Bronchial epithelial cell (primary cell): ENCODE data around the gene DPYD. TPM values are rescaled to one million over a fixed set of nuclear protein-coding genes. Genes with fewer than 3 reads are reported as not detected.

Source experiments
- DNase-seq: peaks from one replicate; pipeline ENCODE4 v3.0.0-alpha.2; 2010; ENCODE audit warnings: low read depth
- FAIRE-seq: peaks from 2 replicates; lab custom pipeline; 2011; peaks lifted over from hg19 to GRCh38; lab: Jason Lieb, UNC
- H3K27me3 ChIP-seq: 2 replicates; pipeline ENCODE4 v1.5.1; 2011; ENCODE audit warnings: low read length; ENCODE audit not compliant: control insufficient read depth, insufficient read depth
- H3K36me3 ChIP-seq: 2 replicates; pipeline ENCODE4 v1.5.1; 2011; ENCODE audit warnings: low read length; ENCODE audit not compliant: control insufficient read depth, insufficient read depth
- H3K4me3 ChIP-seq: 2 replicates; pipeline ENCODE4 v1.5.1; 2011; ENCODE audit warnings: mild to moderate bottlenecking, low read depth, low read length, control low read depth
- total RNA-seq: library from RNA; depleted of rRNA; stranded (reverse); fragments of >200 nt; gene quantifications from 2 replicates; pipeline ENCODE4 v1.2.1, GENCODE V29; 2014
- TF ChIP-seq, protein P1 (sequence below): IDR thresholded peaks from 2 replicates; pipeline ENCODE4 v1.5.1; 2011; ENCODE audit warnings: mild to moderate bottlenecking, moderate library complexity, low read length, control low read depth, inconsistent platforms; ENCODE audit not compliant: insufficient read depth, severe bottlenecking

DPYD gene
- total RNA-seq, 1 donor from 2014 or later = 1.6 TPM

DNA sequence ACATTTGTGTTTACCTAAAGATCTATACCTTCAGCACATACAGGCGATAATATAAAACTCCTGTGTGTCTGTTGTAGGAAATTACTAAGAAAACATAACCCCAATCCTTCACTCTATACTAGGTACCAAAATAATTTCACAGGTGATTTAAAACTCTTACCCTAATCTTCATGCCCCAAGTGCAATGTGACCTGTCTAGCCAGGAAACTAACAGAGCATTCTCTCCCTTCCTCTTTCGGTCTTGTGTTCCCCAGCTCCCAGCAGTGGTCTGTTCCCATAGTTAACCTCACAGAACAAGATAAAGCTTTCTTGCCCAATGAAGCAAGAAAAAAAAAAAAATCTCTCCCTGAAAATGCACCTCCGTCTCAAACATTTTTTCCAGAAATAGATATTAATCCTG is 493.5 kb downstream of the DPYD start:
- H3K36me3 ChIP-seq = no peaks in the 10 kb centered on the region
- TF ChIP-seq, protein P1, sequence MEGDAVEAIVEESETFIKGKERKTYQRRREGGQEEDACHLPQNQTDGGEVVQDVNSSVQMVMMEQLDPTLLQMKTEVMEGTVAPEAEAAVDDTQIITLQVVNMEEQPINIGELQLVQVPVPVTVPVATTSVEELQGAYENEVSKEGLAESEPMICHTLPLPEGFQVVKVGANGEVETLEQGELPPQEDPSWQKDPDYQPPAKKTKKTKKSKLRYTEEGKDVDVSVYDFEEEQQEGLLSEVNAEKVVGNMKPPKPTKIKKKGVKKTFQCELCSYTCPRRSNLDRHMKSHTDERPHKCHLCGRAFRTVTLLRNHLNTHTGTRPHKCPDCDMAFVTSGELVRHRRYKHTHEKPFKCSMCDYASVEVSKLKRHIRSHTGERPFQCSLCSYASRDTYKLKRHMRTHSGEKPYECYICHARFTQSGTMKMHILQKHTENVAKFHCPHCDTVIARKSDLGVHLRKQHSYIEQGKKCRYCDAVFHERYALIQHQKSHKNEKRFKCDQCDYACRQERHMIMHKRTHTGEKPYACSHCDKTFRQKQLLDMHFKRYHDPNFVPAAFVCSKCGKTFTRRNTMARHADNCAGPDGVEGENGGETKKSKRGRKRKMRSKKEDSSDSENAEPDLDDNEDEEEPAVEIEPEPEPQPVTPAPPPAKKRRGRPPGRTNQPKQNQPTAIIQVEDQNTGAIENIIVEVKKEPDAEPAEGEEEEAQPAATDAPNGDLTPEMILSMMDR = no peak
- H3K4me3 ChIP-seq = no peak overlapping the region
- no peaks in the 10 kb centered on the region for H3K27me3 ChIP-seq
- FAIRE-seq (no peak), DNase-seq (no peak)

DNA sequence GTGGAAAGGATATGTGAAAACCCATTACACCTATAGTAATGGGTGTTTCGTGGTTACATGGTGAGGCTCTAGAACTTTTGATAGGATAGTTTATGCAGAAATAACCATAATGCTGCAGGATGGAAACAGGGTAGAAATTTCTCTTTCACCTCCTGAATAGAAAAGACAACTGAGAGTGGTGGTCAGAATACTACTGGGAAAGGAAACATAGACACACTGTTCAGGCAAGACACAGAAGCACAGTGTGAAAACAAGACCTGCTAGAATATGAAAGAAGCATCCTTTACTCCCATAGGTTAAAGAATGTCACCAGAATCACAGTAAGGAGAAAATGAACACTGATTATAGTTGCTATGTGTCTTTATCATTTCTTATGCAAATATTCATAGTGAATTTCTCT is 496.6 kb downstream of the DPYD start:
- H3K27me3 ChIP-seq = no peaks in the 10 kb centered on the region
- H3K36me3 ChIP-seq = no peaks in the 10 kb centered on the region
- DNase-seq (no peak), FAIRE-seq (no peak)
- no peak overlapping the region for H3K4me3 ChIP-seq
- TF ChIP-seq, protein P1 = no peak

DNA sequence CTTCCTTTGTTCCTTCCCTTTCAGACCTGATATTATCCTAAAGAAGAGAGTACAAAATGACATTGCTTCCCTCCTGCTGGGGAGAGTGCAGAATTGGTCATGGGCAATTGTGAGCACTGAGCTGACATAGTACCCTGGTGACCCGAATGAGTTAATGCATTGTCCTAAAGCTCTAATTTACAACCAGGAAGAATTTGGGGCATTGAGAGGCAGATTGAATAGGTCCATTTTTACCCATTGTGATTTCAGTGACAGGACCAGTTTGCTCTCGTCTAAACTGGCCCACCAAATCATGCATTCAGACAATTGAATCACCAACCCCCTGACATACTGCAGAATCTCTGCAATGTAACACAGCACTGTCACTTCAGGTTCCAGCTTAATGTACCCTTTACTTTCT is 497.4 kb downstream of the DPYD start:
- H3K36me3 ChIP-seq = no peaks in the 10 kb centered on the region
- no peaks in the 10 kb centered on the region for H3K27me3 ChIP-seq
- H3K4me3 ChIP-seq = no peak overlapping the region
- FAIRE-seq (no peak), DNase-seq (no peak)
- TF ChIP-seq, protein P1 = no peak

DNA sequence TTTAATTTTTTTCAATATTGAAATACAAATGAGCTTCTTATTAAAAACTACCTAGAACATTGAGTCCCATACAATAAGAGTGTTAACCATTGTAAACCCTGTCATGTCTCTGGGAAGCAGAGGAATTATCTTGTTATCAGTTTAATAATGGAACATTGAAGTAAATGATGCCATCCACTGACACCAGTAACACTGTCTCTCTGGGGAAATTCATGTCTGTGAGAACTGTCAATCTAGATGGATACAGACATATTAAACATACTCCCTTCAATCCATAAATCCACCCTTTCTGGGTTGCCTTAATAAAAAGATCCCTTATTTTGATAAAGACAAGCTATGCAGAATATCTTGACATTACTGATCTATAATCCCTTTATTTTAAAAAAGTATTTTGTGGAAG is 503.2 kb downstream of the DPYD start:
- no peak for DNase-seq
- TF ChIP-seq, protein P1 = no peak
- Histone ChIP-seq H3K27me3 (no peaks in the 10 kb centered on the region), H3K4me3 (no peak overlapping the region), H3K36me3 (no peaks in the 10 kb centered on the region)
- no peak for FAIRE-seq

DNA sequence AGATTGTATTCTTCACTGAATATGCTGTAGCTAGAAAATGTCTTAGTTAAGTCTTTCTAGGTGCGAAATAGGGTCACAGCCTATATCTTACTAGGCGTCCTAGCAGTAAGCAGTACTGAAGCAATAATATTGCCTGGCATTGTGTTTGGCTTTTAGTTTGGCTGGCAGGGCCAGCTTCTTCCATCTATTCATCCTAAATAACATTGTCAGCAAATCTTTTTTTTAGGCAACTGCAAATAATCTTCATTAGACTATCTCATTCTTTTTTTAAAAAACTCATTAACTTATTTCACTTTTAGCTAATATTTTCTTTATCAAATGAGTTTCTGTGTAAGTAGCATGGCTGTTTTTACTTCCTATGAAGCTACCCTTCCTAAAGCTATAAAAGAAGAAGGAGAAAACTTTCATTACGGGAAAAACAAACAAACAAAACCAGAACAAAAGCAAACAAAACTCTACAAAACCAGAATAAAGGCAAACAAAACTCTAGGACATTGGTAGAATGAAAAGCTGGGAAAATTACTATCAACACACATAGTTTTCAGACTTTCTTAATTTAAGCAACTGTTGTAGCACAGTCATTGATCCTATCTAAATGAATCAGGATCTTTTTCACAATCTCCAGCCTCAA is 506.0 kb downstream of the DPYD start:
- DNase-seq (no peak), FAIRE-seq (no peak)

More for the DNA sequence above, 506.0 kb downstream of the DPYD start:
- Histone ChIP-seq H3K27me3 (no peaks in the 10 kb centered on the region), H3K4me3 (no peak overlapping the region), H3K36me3 (no peaks in the 10 kb centered on the region)
- TF ChIP-seq, protein P1 = no peak
